Adrenal gland (tissue), 12 donors: ENCODE results near the gene OSTF1. TPM values are rescaled to one million over a fixed set of nuclear protein-coding genes. Genes with fewer than 3 reads are reported as not detected.

Source experiments
- DNase-seq, 7 donors: peaks; one replicate each; pipeline ENCODE4 v3.0.0-alpha.2; 2019 to 2020
- H3K27ac ChIP-seq, 5 donors: fragments of 200-600 bp; sonication (generic) in 4 of 5; 1 replicate in 3 of 5; 2 replicates in 2 of 5; pipeline versions ENCODE4 v1.5.1 to v1.8.0; 2016 to 2020; ENCODE audit warnings: mild to moderate bottlenecking in 1 of 5
- H3K27me3 ChIP-seq: fragments of 200-600 bp; 2 replicates; pipeline ENCODE4 v1.8.0; 2021
- H3K36me3 ChIP-seq, 2 donors: fragments of 200-600 bp; replicated peaks in 1 of 2; 1 replicate in 1 of 2; 2 replicates in 1 of 2; pipeline versions ENCODE4 v1.5.1 to v1.8.0; 2018 to 2022
- H3K4me1 ChIP-seq, 2 donors: fragments of 200-600 bp; replicated peaks in 1 of 2; 1 replicate in 1 of 2; 2 replicates in 1 of 2; pipeline versions ENCODE4 v1.5.1 to v1.8.0; 2018 to 2021
- H3K4me3 ChIP-seq, 4 donors: fragments of 200-600 bp; sonication (generic) in 3 of 4; one replicate each; pipeline ENCODE4 v1.5.1; 2016 to 2018
- H3K9me3 ChIP-seq, 3 donors: fragments of 200-600 bp; sonication (generic) in 1 of 3; replicated peaks in 1 of 3; 1 replicate in 2 of 3; 2 replicates in 1 of 3; pipeline versions ENCODE4 v1.5.1 to v1.8.0; 2016 to 2021
- POLR2A ChIP-seq, 2 donors: fragments of 450-650 bp; IDR thresholded peaks; one replicate each; pipeline ENCODE4 v1.6.1; 2017; ENCODE audit warnings: antibody characterized with exemption in 2 of 2, mild to moderate bottlenecking in 2 of 2, moderate library complexity in 1 of 2
- WGBS, 4 donors: extraction: QIAGEN DNeasy Blood & Tissue Kit in 2 of 4; methylation state at CpG; one replicate each; pipeline versions ENCODE4 v1.1.5 to v1.1.7; 2013 to 2017; 5-methylcytosine and 5-hydroxymethylcytosine counted together
- intact Hi-C, 2 donors: fragments of 100-400 bp; cut with DNase I; formaldehyde crosslinking; loops; one replicate each; pipeline versions ENCODE4 v1.14.1 to v1.15.0; 2022 to 2023
- polyA plus RNA-seq, 3 donors: library from polyadenylated mRNA; stranded (reverse); fragments of 200-250 nt in 2 of 3; fragments of 350-450 nt in 1 of 3; fragmentation: Illumina TruSeq in 1 of 3; extraction: RNeasy Lipid Tissue Mini Kit (QIAGEN cat#74804) in 1 of 3; gene quantifications; one replicate each; pipeline ENCODE4 v1.2.3, GENCODE V29; 2013 to 2014
- total RNA-seq, 9 donors: library from RNA; depleted of rRNA in 4 of 9; stranded (reverse); fragments of >200 nt in 4 of 9; fragments of 120-200 nt in 1 of 9; fragmentation: NEBNext Ultra II Directional in 1 of 9; extraction: Animal tissue kit (Norgen Biotek cat#: 25700) in 1 of 9; gene quantifications; one replicate each; pipeline versions ENCODE4 v1.1.0 to v1.2.4, GENCODE V29; 2013 to 2023
- TF ChIP-seq, protein P1 (sequence below), 6 experiments: fragments of 450-650 bp in 4 of 6; fragments of 200-600 bp in 2 of 6; sonication (generic) in 1 of 6; IDR thresholded peaks; 1 replicate in 5 of 6; 2 replicates in 1 of 6; pipeline versions ENCODE4 v1.5.1 to v1.8.0; 2016 to 2021; ENCODE audit warnings: antibody characterized with exemption in 6 of 6, mild to moderate bottlenecking in 2 of 6, moderate library complexity in 1 of 6
- donor health status: healthy with polysubstance abuse.
- donor health status: Bipolar disorder and iron deficiency.
- donor health status: DM: yes; HTN: yes; CAD: no.
- donor health status: DM: no; HTN: no; CAD: no.
- donor health status: DM: no; HTN: no; CAD: no.
- donor health status: DM: yes; HTN: yes; CAD: no.

The OSTF1 gene
- total and polyA plus RNA-seq, 12 donors: 21.0 to 52.2 (median 34.9) TPM

DNA sequence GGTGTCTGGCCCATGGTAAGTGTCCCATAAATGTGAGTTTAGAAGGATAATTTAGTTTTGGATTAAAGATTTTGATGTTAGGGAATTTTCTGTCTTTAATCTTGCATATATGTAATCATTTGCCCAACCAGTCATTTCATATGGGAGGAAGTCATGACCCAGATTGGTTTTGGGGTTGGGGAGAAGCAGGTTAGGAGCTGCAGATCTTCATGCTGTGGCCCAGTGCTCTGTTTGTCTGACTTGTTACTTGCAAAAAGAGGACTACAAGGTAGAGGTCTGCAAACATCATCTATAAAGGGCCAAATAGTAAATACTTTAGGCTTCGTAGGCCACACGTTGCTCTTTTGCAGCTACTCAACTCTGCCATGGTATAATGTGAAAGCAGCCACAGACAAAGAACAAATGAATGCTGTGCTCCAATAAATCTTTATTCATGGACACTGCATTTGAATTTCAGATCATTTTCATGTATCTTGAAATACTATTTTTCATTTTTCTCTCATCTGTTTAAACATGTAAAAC is 16.8 kb downstream of the OSTF1 start:
- WGBS, 4 donors: 83 to 92% (median 87%) methylated on average over 2 of the region's 2 CpGs
- no peak for DNase-seq
- Histone ChIP-seq H3K36me3 (no peaks in the 10 kb centered on the region), H3K27me3 (no peaks in the 10 kb centered on the region), H3K4me1 (peaks cover 5 to 54% of the 10 kb centered on the region in 2 donors), H3K4me3 (no peak overlapping the region), H3K9me3 (no peaks in the 10 kb centered on the region), H3K27ac (no peak overlapping the region)
- intact Hi-C loops: no loop called here
- TF ChIP-seq, protein P1, sequence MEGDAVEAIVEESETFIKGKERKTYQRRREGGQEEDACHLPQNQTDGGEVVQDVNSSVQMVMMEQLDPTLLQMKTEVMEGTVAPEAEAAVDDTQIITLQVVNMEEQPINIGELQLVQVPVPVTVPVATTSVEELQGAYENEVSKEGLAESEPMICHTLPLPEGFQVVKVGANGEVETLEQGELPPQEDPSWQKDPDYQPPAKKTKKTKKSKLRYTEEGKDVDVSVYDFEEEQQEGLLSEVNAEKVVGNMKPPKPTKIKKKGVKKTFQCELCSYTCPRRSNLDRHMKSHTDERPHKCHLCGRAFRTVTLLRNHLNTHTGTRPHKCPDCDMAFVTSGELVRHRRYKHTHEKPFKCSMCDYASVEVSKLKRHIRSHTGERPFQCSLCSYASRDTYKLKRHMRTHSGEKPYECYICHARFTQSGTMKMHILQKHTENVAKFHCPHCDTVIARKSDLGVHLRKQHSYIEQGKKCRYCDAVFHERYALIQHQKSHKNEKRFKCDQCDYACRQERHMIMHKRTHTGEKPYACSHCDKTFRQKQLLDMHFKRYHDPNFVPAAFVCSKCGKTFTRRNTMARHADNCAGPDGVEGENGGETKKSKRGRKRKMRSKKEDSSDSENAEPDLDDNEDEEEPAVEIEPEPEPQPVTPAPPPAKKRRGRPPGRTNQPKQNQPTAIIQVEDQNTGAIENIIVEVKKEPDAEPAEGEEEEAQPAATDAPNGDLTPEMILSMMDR (IDR thresholded peaks at IDR 0.05): no peak
- no peak for TF ChIP-seq POLR2A (IDR thresholded peaks at IDR 0.05)

DNA sequence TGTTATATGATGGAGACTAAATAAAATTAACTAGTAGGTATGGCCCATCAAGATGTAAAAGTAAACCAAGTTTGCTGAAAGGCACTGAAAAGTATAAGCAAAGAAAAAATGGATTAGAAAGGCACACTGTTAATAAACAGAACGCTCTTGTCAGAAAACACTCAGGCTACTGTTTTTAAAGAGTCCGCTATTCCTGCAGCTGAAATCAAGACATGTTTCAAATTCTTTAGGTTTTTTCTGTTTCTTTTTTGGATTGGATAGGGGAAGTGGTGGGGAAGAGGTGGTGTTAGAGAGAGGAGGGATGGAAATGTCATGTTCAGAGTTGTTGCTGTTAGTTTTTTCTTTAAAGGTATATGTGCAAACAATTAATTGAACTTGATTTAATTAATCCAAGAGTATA is 17.5 kb downstream of the OSTF1 start:
- intact Hi-C loops: no loop called here
- H3K36me3 ChIP-seq: no peaks in the 10 kb centered on the region
- no peak for TF ChIP-seq POLR2A (IDR thresholded peaks at IDR 0.05)
- TF ChIP-seq, protein P1 (IDR thresholded peaks at IDR 0.05): no peak
- DNase-seq: no peak
- peaks cover 5 to 54% of the 10 kb centered on the region in 2 donors for H3K4me1 ChIP-seq
- WGBS, 4 donors: 61 to 72% (median 65%) methylated on average over 2 of the region's 2 CpGs
- H3K4me3 ChIP-seq: no peak overlapping the region
- no peak overlapping the region for H3K27ac ChIP-seq
- no peaks in the 10 kb centered on the region for H3K9me3 ChIP-seq
- H3K27me3 ChIP-seq: no peaks in the 10 kb centered on the region

DNA sequence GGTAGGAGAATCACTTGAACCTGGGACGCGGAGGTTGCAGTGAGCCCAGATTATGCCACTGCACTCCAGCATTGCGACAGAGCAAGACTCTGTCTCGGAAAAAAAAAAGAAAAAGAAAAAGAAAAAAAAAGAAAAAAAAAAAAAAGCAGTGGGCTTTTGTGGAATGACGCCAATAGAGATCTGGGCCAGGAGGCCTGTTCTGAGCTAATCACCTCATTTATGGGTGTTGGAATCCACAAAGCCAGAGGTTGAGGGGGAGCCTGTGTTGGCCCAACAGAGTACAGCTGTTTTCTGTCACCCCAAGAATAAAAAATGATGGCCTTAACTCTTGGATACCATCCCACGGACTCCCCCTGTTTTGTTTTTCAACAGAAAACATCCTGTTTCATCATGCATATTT is 18.5 kb downstream of the OSTF1 start:
- Histone ChIP-seq H3K4me3 (no peak overlapping the region), H3K36me3 (no peaks in the 10 kb centered on the region), H3K9me3 (no peaks in the 10 kb centered on the region), H3K27me3 (no peaks in the 10 kb centered on the region), H3K27ac (peak overlapping the region in 1 of 5 donors; percentile 18), H3K4me1 (peaks cover 5 to 54% of the 10 kb centered on the region in 2 donors)
- WGBS, 4 donors: 66 to 76% (median 71%) methylated on average over 6 of the region's 6 CpGs
- TF ChIP-seq, protein P1 (IDR thresholded peaks at IDR 0.05): no peak
- TF ChIP-seq POLR2A (IDR thresholded peaks at IDR 0.05): no peak
- intact Hi-C loops: no loop called here
- peak in 2 of 7 donors; percentile 30 for DNase-seq

DNA sequence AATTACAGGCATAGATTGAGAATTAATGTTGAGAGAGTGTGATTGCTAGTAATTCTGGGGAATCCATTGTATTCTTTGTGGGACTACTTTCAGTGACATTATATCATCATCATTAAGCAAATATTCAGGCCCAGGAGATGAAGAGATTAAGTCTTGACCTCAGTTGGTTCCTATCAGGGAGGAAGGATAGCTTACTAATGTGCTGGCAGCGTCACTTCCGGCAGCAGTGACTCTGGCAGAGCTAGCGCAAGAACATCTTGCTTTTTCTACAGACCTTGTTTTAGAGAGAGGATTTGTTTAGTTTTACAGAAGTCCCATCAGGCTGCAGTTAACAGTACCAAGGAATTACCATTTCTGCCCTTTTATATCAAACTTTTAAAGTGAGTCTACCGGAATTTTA is 20.3 kb downstream of the OSTF1 start:
- peaks cover 5 to 61% of the 10 kb centered on the region in 2 donors for H3K4me1 ChIP-seq
- H3K27me3 ChIP-seq: no peaks in the 10 kb centered on the region
- no peaks in the 10 kb centered on the region for H3K9me3 ChIP-seq
- TF ChIP-seq, protein P1 (IDR thresholded peaks at IDR 0.05): no peak
- TF ChIP-seq POLR2A (IDR thresholded peaks at IDR 0.05): no peak
- WGBS, 4 donors: 36 to 48% (median 44%) methylated on average over 4 of the region's 4 CpGs
- H3K27ac ChIP-seq: peak overlapping the region in 2 of 5 donors; percentile 22 to 47
- H3K4me3 ChIP-seq: no peak overlapping the region
- intact Hi-C loops: no loop called here
- peak in 6 of 7 donors; percentile 54 to 86 (median 67) for DNase-seq
- no peaks in the 10 kb centered on the region for H3K36me3 ChIP-seq
